NCI-H748 treated with DMSO at 0.1 percent for 48 hours (cell line): ENCODE measurements around the gene ZNF300.
"Not testable (repeated sequence)": the region's sequence is repeated elsewhere in the genome, so short reads cannot be mapped to it uniquely, and the experiment has no call there.

Source experiments
- DNase-seq: peaks from one replicate; lab custom pipeline; 2025; lab: John Stamatoyannopoulos, UW

The ZNF300 gene

GRCh38 chr5:150904479-150905311, at the start of gene ZNF300:
ZNF300 (minus strand) TSS chr5:150904980; CDS start chr5:150903155, 1,825 bp downstream.
- peak; percentile 91 for DNase-seq

- no peak for DNase-seq
Observed at GRCh38 chr5:150948539-150948938, 43.8 kb upstream of the ZNF300 start.

- DNase-seq, result no peak
Observed at GRCh38 chr5:150946351-150946905, 41.6 kb upstream of the ZNF300 start.

GRCh38 chr5:150945947-150946346, 41.2 kb upstream of the ZNF300 start:
- no peak for DNase-seq

GRCh38 chr5:150945486-150945885, 40.7 kb upstream of the ZNF300 start:
- DNase-seq, result no peak

GRCh38 chr5:150931368-150931965, 26.7 kb upstream of the ZNF300 start:
- DNase-seq, result no peak

- DNase-seq, result no peak
Observed at GRCh38 chr5:150918613-150919012, 13.8 kb upstream of the ZNF300 start.

- DNase-seq, result no peak
Observed at GRCh38 chr5:150912312-150912814, 7.6 kb upstream of the ZNF300 start.

GRCh38 chr5:150905312-150905683, 518 bp upstream of the ZNF300 start:
- DNase-seq, result no peak

GRCh38 chr5:150901446-150901845, 3.3 kb downstream of the ZNF300 start:
- DNase-seq, result no peak

- no peak for DNase-seq
Observed at GRCh38 chr5:150895431-150896428, 9.1 kb downstream of the ZNF300 start.

GRCh38 chr5:150879358-150879757, 25.4 kb downstream of the ZNF300 start:
- no peak for DNase-seq

GRCh38 chr5:150862070-150862469, 42.7 kb downstream of the ZNF300 start:
- no peak for DNase-seq

GRCh38 chr5:150860246-150860821, 44.4 kb downstream of the ZNF300 start:
- DNase-seq, result no peak

- not testable (repeated sequence) for DNase-seq
Observed at GRCh38 chr5:150856700-150857099, 48.1 kb downstream of the ZNF300 start.

GRCh38 chr5:150853561-150853960, 51.2 kb downstream of the ZNF300 start:
- DNase-seq, result no peak

GRCh38 chr5:150851039-150851438, 53.7 kb downstream of the ZNF300 start:
- DNase-seq, result no peak

GRCh38 chr5:150848271-150848670, 56.5 kb downstream of the ZNF300 start:
- no peak for DNase-seq

GRCh38 chr5:150847334-150847695, 57.5 kb downstream of the ZNF300 start:
- DNase-seq, result no peak

GRCh38 chr5:150846654-150847333, 58.0 kb downstream of the ZNF300 start:
- DNase-seq, result peak; percentile 79

GRCh38 chr5:150846308-150846653, 58.5 kb downstream of the ZNF300 start, which contains the start of gene IRGM:
IRGM (plus strand) TSS chr5:150846521; CDS start chr5:150848124, 1,603 bp downstream.
- DNase-seq, result not testable (repeated sequence)
